T-helper 9 cell (primary cell): ENCODE measurements around the gene PRSS36.
"Not testable (repeated sequence)": the region's sequence is repeated elsewhere in the genome, so short reads cannot be mapped to it uniquely, and the experiment has no call there.

Experiments
- DNase-seq: peaks from one replicate; pipeline ENCODE4 v3.0.0-alpha.2; 2020
- total RNA-seq, 2 donors: gene quantifications; one replicate each; lab custom pipeline; 2026; lab: John Stamatoyannopoulos, UW

The PRSS36 gene
- 0.24 to 0.49 reads per million in 2 donors for total RNA-seq

DNA sequence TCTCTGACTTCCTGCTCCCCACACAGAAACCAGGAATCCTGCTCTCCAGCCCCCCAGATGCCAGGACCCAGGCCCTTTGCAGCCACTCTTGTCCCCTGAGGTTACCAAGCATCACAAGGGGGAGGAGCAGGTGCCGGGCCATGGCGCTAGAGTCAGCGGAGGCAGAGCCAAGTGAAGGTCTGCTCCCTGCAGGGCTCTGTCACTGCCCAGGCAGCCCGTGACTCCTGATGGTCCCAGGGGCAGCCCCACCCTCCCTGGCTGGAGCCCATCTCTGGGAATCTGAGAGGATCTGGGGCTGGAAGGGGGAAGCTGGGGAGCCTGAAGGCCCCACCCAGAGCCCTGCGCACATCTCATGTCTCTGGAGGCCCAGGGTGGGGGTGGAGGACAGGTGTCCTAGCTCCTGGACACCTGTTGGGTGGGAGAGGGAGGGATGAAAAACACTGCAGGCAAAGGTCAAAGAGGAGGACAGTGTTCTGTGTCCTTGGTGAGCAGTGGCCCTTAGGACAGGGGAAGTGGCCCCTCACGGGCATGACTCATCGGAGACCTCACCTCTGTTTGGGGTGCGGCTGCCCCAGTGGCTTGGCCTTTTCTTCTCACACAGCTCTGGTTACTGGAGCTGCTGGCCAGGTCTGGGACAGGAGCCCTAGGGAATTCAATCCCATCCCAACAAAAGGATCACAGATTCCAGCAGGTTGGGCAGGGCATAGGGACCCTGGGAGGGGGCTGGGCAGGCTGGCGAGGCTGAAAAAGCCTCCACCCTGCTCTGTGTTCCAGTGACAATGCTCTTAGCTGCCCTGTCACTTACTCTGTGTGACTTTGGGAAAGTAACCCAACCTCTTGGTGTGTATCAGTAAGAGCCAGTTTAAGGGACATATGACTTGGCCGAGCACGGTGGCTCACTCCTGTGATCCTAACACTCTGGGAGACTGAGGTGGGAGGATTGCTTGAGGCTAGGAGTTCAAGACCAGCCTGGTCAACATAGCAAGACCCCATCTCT lies at the start of gene PRSS36:
PRSS36 (minus strand) TSS at position 173 of the 997 bp plus-strand sequence; CDS start at position 142, 31 bp downstream.
- no peak for DNase-seq

DNA sequence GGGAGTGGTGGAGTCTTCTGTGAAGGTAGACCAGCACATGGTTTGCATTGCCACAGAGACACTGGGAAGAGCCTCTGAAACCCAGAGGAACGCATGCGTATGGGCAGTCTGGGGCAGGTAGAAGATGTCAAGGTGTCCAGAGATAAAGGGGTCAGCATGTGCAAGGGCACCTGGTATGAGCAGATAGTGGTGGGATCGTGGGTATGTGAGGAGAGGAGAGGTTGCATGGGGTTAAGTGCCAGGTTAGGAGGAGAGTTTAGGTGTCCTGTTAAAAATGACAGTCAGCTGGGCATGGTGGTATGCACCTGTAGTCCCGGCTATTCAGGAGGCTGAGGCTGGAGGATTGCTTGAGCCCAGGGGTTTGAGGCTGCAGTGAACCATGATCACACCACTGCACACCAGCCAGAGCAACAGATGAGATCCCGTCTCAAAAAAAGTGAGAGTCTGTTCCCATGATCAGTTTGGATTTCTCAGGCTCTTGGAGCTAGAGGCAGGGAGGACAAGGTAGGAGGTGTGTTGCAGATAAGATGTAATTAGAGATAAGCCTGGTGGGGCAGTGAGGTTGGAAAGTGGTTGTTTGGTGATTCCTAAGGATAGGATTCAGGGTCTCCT lies 49.7 kb upstream of the PRSS36 start:
- no peak for DNase-seq

DNA sequence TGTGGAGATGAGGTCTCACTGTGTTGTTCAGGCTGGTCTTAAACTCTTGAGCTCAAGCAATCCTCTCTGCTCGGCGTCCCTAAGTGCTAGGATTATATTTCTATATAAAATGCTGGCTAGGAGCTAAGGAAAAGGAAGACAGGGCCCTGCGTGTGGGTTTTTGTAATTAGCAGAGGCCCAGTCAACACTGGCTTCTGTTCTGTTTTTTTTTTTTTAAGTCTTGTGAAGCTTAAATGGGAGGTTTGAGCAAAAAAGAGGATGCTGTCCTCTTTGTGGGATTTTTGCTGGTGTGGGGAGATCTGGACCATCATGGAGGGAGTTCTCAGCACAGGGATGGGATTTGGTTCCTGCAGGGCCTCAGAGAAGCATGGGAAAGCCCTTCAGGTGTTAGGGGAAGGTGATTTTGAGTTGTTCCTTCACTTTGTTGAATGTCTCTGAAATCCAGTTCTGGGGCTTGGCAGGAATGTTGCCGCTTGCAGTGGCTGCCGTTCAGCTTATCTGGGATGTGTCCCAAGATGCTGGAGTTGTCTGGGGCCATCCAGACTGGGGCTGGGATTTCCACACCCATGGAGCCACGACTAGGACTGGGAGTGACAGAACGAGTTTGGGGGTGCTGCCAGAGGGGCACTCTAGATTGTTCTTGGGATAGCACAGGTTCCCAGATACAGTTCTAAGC lies 48.5 kb upstream of the PRSS36 start:
- no peak for DNase-seq

DNA sequence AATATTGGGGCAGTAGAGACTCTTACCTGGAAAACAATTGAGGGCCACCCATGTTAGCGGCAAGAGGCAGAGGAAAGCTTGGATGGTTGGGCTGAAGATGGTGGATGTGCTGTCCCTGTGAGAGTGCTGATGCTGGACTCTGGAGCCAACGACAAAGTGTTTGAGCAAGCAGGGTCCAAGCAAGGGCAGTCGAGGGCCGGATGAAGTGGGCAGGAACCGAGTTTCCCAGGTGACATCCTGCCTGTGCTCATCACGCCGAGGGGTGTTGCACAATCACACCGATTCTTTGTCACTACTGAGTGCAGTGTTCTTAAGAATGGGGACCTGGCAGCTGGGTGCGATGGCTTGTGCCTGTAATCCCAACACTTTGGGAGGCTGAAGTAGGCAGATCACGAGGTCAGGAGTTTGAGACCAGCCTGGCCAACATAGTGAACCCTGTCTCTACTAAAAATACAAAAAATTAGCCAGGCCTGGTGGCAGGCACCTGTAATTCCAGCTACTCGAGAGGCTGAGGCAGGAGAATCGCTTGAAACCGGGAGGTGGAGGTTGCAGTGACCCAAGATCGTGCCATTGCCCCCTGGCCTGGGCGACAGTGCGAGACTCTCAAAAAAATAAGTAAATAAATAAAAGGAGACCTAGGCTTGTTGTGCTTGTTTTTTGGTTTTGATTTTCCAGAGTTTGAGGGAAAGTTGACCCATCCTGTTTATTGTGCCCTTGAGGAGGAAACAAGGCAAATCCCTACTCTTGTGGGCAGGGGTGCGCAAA lies 46.6 kb upstream of the PRSS36 start:
- no peak for DNase-seq

DNA sequence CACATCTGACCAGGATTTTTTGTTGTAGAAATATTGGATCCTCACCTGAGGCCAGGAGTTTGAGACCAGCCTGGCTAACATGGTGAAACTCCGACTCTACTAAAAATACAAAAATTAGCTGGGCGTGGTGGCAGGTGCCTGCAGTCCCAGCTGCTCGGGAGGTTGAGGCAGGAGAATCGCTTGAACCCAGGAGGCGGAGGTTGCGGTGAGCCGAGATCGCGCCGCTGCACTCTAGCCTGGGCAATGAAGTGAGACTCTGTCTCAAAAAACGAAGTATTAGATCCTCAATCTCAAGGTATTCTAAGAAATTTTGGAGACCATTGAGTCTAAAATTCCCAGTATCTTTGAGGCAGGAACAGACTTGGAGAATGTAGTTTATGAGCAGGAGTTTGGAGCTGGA lies 46.0 kb upstream of the PRSS36 start:
- DNase-seq, result not testable (repeated sequence)

DNA sequence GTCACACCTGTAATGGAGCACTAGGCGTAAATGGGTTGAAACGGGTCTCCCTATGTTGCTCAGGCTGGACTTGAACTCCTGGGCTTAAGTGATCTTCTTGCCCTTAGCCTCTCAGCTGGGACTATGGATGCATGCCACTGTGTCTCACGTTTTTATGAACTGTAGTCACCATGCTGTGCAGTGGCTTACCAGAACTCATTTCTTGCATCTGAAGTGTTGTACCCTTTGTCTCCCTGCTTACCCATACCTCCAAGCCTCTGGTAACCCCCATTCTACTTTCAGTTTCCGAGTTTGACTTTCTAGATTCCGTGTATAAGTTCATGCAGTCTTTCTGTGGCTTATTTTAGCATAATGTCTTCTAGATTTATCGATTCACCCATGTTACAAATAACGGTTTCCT lies 45.0 kb upstream of the PRSS36 start:
- DNase-seq, result no peak

DNA sequence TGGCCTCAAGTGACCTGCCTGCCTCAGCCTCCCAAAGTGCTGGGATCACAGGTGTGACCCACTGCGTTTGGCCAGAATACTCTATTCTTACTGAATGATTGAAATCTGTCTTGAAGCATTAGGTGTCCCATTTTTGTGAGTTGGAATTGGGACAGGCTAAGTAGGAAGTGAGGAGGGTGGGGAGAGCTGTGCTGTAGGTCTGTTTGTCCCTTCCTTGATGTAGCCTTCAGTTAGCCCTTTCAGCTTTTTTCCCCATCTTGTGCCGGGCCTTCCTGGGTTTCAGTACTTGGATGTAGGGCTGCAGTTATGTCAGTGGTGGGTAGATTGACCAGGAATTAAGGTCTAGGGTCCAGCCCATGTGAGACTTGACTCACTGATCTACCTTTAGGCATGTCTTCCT lies 44.0 kb upstream of the PRSS36 start:
- no peak for DNase-seq

DNA sequence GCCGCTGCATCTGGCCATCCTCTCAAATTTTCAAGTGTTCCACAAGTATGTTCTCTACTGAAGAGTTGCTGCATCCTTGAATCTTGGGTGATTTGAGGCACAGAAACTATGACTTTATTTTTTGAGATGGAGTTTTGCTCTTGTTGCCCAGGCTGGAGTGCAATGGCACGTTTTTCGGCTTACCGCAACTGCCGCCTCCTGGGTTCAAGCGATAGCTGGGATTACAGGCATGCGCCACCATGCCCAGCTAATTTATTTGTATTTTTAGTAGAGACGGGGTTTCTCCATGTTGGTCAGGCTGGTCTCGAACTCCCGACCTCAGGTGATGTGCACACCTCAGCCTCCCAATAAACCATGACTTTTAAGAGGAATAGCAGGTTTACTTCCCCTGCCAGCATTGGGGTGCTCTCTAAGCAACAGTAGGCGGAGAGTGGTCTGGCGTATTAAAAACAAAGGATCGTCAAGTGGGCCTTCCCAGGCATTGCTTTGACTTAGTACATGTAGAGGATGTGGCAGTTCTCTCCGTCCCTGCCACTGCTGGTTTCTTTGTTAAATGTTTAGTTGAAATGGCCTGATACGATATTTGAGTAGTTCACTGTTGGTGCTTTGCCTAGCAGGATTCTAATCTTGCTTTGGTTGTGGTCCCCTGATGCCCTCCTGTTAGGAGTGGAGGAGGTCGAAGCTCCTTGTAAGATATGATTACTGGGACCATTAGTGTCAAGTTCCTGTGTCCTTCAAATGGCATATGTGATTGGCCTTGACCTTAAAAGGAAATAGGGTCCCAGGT lies 43.2 kb upstream of the PRSS36 start:
- no peak for DNase-seq

DNA sequence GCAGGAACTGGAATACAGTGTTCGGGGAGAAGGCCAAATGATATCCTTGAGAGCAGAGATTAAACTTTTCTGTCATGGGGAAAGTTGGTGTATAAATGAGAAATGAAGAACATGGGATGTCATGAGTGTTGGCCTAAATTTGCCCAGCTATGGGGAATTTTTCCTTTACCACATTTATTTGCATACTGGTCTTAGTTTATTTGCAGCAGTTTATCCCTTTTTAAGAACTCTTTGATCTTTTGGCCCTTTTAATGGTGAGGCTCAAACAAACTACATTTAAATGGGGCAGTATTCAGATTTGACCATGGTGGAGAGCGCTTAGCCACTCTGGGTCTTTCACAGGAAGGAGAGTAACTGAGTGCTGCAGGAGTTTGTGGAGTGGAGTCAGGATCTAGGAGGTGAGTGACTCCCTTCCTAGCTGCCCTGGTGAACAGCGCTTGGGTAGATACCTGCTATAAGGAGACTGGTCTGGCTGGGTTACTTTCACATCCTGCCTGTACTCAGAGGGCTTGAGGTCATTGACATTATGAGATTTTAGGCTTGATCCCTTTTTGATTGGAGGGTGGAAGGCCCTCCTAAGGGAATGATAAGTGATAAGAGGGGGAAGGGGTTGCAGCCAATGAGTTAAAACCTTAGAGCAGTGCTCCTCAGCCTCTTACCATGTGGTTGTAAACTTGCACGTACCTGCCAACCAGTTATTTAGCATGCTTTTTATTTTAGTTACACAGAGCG lies 42.0 kb upstream of the PRSS36 start:
- DNase-seq, result no peak

DNA sequence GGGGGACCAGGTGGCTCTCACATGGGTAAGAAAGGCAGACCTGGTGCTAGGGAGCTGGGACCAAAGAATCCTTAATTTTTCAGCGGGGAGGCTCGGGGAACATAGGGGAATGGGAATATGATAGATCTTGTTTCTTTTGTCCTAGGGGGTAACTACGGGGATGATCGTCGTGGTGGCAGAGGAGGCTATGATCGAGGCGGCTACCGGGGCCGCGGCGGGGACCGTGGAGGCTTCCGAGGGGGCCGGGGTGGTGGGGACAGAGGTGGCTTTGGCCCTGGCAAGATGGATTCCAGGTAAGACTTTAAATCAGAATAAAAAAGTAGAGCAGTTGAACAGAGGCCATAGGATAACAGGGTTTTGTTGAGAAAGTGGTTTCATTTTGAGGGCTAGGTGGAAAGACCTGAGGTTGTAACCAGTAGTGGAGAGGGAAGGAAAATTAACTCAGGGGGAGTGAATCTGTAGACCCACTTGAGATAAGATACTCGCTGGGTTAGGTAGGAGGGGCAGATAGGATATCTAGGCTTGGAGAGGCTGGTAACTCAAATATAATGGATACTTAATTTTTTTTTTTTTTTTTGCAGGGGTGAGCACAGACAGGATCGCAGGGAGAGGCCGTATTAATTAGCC lies 41.1 kb upstream of the PRSS36 start:
- DNase-seq, result no peak

DNA sequence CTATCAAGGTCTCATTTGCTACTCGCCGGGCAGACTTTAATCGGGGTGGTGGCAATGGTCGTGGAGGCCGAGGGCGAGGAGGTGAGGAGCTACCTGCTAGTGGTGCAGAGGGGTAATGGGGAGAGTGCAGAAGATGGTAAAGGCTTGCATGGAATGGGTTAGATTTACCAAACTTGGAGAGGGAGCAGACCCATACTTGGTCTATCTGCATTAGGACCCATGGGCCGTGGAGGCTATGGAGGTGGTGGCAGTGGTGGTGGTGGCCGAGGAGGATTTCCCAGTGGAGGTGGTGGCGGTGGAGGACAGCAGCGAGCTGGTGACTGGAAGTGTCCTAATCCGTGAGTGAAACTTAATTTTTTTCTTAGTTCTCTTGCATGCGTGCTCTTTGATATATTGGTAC lies 40.2 kb upstream of the PRSS36 start:
- no peak for DNase-seq

DNA sequence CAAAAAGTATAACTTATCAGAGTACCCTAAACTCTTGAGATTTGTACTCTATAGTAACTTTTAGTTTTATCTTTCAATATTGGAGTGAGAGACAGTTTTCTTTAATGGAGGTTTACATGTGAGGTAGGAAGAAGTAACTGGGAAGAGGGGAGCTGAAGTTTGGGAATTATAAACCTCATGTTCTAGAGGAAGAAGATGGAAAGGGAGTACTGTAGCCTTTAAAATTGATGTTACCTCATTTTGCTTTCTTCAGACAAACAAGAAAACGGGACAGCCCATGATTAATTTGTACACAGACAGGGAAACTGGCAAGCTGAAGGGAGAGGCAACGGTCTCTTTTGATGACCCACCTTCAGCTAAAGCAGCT lies 39.5 kb upstream of the PRSS36 start:
- DNase-seq, result no peak

DNA sequence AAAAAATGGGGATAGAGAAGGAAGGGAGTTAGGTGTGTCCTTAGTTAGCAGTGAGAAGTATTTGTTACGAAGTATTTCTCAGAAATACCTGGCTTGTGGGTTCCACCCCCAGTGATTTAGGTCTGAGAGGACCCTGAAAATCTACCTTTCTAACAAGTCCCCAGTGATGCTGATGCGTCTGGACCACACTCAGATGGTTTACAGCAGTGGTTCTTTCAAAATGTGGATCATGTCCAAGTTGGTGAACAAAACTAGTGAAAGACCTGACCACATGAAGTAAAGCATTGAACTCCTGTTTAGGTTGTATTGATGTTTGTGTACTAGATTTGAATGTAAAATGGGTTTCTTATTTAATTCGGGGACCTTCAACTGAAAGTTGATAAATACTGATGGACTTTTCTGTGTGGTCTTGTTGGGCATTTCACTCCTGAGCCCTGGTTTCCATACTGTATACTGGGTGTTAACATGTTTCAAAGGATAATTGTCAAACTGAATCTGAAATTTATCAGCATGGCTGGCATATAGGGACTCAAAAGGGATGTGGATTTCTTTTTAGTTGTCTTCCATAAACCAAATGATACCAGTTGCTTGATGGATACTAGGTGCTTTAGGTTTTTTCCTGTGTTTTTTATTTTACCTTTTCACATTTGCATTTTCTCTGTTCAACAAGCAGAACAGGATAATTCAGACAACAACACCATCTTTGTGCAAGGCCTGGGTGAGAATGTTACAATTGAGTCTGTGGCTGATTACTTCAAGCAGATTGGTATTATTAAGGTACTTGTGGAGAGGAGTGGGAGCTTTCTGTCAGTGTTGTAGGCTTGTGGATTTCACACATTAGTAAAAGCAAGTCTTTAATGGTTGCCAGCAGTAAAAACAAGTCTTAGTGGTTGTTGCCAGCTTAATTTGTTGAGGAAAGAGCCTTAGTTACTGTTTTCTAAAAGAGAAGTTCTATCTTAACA lies 38.9 kb upstream of the PRSS36 start:
- no peak for DNase-seq

DNA sequence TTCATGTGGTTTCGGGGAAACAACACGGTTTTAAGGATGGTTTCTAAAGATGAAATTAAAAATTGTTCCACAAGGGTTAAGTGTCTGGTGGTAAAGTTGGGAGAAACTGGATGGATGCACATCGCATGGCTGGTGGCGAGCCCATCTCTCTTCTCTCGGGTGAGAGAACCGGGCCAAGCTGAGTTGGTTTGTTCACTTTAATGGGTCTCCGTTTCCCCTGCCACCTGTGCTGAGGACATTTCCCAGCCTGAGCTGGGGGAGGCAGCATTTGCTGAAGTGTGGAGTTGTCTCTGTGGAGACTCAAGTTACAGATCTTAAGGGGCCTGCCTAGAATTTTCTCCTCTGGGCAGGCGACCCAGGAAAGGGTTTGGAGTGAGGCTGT lies 37.9 kb upstream of the PRSS36 start:
- DNase-seq, result no peak

DNA sequence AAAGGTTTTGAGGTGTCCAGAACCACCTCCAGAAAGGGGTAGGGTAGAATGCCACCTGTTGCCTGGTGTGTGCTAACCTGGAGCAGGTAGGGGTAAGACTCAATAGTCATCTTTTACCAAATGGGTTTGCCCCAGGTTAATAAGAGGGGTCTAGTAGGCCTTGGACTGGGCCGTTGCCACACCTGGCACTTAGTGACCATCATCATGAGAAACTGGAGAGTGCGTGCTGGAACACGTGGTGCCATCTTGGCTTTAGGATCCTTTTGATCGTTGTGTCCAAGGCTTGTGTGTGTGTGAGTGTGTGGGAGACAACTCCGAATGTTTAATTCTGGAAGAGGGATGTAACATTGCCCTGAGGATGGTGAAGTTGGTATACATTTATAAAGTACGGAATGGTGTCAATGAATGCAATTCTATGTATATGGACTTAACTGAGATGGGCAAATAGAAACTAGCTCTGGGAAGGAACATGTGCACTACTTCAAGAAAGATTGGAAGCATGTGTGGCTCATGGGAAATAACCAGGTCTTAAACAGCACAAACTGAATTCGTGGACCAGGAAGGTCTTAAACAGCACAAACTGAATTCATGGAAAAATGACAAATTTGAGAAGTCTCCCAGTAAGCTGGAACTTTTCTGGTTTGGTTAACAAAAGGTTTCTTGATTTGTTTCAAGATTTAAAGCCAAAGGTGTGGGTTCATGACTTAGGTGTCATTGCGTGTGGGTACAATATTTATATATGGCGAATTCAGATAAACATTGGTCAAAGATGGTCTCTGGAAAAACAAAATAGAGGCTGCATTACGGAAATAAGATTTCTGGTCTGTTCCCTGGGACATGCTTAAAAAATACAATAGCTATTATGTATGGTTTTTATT lies 37.3 kb upstream of the PRSS36 start:
- DNase-seq, result no peak

DNA sequence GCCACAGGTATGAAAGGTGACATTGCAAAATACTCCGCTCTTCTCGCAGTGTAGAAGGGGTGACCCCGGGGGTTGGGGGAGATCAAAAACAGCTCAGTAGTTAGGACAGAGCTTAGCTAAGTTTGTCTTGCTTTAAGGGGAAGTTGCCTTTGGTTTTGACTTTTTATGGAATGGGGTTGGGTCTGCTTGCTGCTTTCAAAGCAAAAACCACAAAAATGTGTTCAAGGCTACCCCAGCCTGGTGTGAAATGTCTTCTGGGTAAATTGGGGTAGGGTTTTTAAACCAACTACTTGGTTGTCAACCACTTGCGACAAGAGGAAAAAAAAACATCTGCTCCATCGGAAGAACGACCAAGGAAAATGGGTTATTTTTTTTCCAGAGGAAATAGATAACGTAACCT lies 36.3 kb upstream of the PRSS36 start:
- DNase-seq, result no peak

DNA sequence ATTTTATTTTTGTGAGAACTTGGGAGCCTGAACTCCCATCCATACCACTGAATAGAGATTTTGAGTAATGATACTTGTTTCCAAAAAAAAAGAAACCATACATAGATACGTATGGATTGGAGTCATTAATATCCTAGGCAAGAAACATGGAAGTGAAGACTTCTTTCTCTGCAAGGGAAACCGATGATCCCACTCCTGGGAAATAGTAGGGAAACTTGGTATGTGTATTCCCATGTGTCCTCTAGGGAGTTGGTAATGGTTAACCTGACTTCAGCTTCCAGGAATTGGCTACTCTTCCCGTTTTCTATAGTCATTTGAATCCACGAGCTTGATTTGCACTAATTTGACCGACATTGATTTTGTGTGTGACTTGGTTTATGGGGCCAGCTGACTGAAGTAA lies 35.5 kb upstream of the PRSS36 start:
- no peak for DNase-seq

DNA sequence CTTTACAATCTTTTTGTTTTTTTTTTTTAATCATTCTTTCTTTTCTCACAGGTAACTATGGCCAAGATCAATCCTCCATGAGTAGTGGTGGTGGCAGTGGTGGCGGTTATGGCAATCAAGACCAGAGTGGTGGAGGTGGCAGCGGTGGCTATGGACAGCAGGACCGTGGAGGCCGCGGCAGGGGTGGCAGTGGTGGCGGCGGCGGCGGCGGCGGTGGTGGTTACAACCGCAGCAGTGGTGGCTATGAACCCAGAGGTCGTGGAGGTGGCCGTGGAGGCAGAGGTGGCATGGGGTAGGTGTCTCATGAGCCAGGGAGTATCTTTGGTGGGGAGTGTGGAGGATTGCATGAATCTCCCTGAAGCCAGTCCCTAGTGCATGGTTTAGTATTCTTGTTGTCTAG lies 35.0 kb upstream of the PRSS36 start:
- no peak for DNase-seq
